Measurements from ENCODE around the gene N4BP2L1.

The N4BP2L1 gene

GRCh38 chr13:32427852-32428580, at the start of gene N4BP2L1:
Gene N4BP2L1, minus strand, starts transcription at chr13:32428130. Its CDS starts 48 bp downstream, at chr13:32428082.
- Histone ChIP-seq H3K9me3 (ENCODE audit: control insufficient read depth in 1 of 2, low read length in 2 of 2) (no peaks in the 10 kb centered on the region), H3K4me1 (ENCODE audit: control insufficient read depth in 1 of 2, insufficient read depth in 2 of 2, low read length in 2 of 2) (peaks cover 13 to 32% of the 10 kb centered on the region in 2 donors), H3K9ac (ENCODE audit: low read depth in 1 of 2, low read length in 2 of 2) (peak within 1 kb of the TSS; percentile 88 to 94), H3K27me3 (ENCODE audit: control insufficient read depth in 1 of 2, insufficient read depth in 2 of 2, low read length in 2 of 2) (no peaks in the 10 kb centered on the region), H3K36me3 (ENCODE audit: control insufficient read depth in 1 of 2, insufficient read depth in 2 of 2, low read length in 2 of 2) (no peaks in the 10 kb centered on the region), H3K4me3 (ENCODE audit: low read depth in 1 of 2, low read length in 2 of 2) (peak within 1 kb of the TSS; percentile 92 to 95), H3K27ac (ENCODE audit: low read depth, low read length) (peak within 1 kb of the TSS; percentile 90)

DNA sequence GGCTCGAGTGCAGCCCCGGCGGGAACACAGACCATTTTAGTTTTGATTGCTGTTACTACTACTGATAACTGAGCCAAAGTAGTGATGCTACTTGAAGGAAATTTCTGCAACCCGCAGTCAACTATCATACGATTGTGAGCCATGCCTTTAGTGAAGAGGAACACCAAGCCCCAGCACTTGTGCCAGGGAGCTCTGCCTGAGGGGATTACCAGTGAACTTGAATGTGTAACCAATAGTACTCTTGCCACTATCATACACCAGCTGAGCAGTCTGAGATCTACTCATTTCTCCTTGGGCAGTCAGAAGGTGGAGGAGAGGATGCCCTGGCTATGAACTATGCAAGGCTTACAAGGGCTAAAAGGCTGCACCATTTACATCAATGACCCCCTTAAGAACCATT, 49.0 kb upstream of the N4BP2L1 start:
- H3K27me3 ChIP-seq (ENCODE audit: control insufficient read depth in 1 of 2, insufficient read depth in 2 of 2, low read length in 2 of 2): no peaks in the 10 kb centered on the region
- H3K9ac ChIP-seq (ENCODE audit: low read depth in 1 of 2, low read length in 2 of 2): no peak overlapping the region
- no peak overlapping the region for H3K4me3 ChIP-seq (ENCODE audit: low read depth in 1 of 2, low read length in 2 of 2)
- no peaks in the 10 kb centered on the region for H3K9me3 ChIP-seq (ENCODE audit: control insufficient read depth in 1 of 2, low read length in 2 of 2)
- no peak overlapping the region for H3K27ac ChIP-seq (ENCODE audit: low read depth, low read length)
- H3K36me3 ChIP-seq (ENCODE audit: control insufficient read depth in 1 of 2, insufficient read depth in 2 of 2, low read length in 2 of 2): no peaks in the 10 kb centered on the region
- H3K4me1 ChIP-seq (ENCODE audit: control insufficient read depth in 1 of 2, insufficient read depth in 2 of 2, low read length in 2 of 2): peaks cover 0 to 4% of the 10 kb centered on the region in 2 donors

DNA sequence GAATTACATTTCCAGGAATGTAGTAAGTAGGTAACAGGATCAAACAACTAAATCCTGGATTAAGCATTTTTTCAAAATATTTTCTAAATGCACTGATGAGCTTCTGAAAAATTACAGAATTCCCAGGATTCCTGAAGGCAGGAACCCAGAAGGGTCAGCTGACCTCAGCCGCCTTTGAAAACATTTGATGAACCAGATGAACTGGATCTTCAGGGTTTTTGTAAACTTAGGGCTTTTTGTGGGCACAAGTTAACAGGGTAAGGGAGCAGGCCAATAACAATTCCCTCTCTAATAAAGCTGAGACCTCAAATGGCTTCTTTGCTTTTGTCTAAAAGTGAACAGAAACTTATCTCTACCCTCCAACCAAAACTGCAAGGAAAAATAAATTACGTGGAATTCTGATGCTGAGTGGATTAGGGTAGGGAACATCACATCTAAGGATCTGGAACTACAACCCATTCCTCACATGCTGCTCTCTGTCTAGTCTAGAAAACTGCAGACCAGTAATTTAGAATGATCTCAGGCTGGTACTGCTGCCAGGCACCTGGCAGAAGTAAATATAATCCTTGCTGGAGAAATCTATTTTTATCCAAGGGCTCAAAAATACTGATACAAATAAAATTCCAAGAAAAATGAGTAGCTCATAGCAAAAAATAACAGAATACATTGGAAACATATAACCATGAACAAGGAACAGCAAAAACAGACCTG, 48.2 kb upstream of the N4BP2L1 start:
- Histone ChIP-seq H3K4me1 (ENCODE audit: control insufficient read depth in 1 of 2, insufficient read depth in 2 of 2, low read length in 2 of 2) (peaks cover 0 to 7% of the 10 kb centered on the region in 2 donors), H3K9me3 (ENCODE audit: control insufficient read depth in 1 of 2, low read length in 2 of 2) (no peaks in the 10 kb centered on the region), H3K36me3 (ENCODE audit: control insufficient read depth in 1 of 2, insufficient read depth in 2 of 2, low read length in 2 of 2) (no peaks in the 10 kb centered on the region), H3K27me3 (ENCODE audit: control insufficient read depth in 1 of 2, insufficient read depth in 2 of 2, low read length in 2 of 2) (no peaks in the 10 kb centered on the region), H3K9ac (ENCODE audit: low read depth in 1 of 2, low read length in 2 of 2) (no peak overlapping the region), H3K27ac (ENCODE audit: low read depth, low read length) (no peak overlapping the region), H3K4me3 (ENCODE audit: low read depth in 1 of 2, low read length in 2 of 2) (no peak overlapping the region)

- no peak overlapping the region for H3K4me3 ChIP-seq (ENCODE audit: low read depth in 1 of 2, low read length in 2 of 2)
- peaks cover 0 to 7% of the 10 kb centered on the region in 2 donors for H3K4me1 ChIP-seq (ENCODE audit: control insufficient read depth in 1 of 2, insufficient read depth in 2 of 2, low read length in 2 of 2)
- H3K36me3 ChIP-seq (ENCODE audit: control insufficient read depth in 1 of 2, insufficient read depth in 2 of 2, low read length in 2 of 2): no peaks in the 10 kb centered on the region
- H3K9ac ChIP-seq (ENCODE audit: low read depth in 1 of 2, low read length in 2 of 2): no peak overlapping the region
- no peaks in the 10 kb centered on the region for H3K9me3 ChIP-seq (ENCODE audit: control insufficient read depth in 1 of 2, low read length in 2 of 2)
- no peak overlapping the region for H3K27ac ChIP-seq (ENCODE audit: low read depth, low read length)
- H3K27me3 ChIP-seq (ENCODE audit: control insufficient read depth in 1 of 2, insufficient read depth in 2 of 2, low read length in 2 of 2): no peaks in the 10 kb centered on the region
Observed at GRCh38 chr13:32474999-32475792, 47.3 kb upstream of the N4BP2L1 start.

DNA sequence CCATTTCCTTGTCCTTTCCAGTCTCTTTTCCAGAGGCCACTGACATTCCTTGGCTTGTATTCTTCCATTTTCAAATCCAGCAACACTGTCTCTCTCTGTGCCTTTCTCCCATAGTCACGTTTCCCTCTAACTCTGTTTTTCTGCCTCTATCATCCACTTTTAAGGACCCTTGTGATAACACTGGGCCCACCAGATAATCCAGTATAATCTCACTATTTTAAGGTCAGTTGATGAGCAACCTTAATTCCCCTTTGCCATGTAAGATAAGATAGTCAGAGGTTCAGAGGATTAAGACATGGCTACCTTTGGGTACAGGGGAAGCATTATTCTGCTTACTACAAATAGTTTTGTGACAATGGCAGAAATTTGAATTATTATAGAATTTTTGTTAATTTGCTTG, 45.7 kb upstream of the N4BP2L1 start:
- no peaks in the 10 kb centered on the region for H3K27me3 ChIP-seq (ENCODE audit: control insufficient read depth in 1 of 2, insufficient read depth in 2 of 2, low read length in 2 of 2)

DNA sequence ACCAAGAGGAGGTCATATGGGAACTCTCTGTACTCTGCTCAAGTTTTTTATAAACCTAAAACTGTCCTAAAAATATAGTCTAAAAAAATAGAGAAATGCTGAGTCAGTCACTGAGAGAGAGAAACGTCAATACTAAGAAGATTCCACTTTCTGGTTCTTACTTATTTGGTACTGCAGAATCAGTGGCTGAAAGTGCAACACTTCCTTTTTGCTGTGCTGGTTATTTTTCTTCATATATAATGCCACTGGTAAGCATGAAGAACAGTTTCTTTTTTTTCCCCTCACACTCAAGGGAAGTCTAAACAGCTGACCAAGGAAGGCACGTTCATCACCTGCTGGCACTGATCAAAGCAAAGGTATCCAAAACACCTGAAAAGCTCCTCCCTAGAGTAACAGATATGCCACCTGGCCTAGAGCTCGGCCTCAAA, 44.3 kb upstream of the N4BP2L1 start:
- H3K27me3 ChIP-seq (ENCODE audit: control insufficient read depth in 1 of 2, insufficient read depth in 2 of 2, low read length in 2 of 2): no peaks in the 10 kb centered on the region
- no peaks in the 10 kb centered on the region for H3K9me3 ChIP-seq (ENCODE audit: control insufficient read depth in 1 of 2, low read length in 2 of 2)
- no peaks in the 10 kb centered on the region for H3K36me3 ChIP-seq (ENCODE audit: control insufficient read depth in 1 of 2, insufficient read depth in 2 of 2, low read length in 2 of 2)
- no peak overlapping the region for H3K4me3 ChIP-seq (ENCODE audit: low read depth in 1 of 2, low read length in 2 of 2)
- no peak overlapping the region for H3K9ac ChIP-seq (ENCODE audit: low read depth in 1 of 2, low read length in 2 of 2)
- peaks cover 0 to 7% of the 10 kb centered on the region in 2 donors for H3K4me1 ChIP-seq (ENCODE audit: control insufficient read depth in 1 of 2, insufficient read depth in 2 of 2, low read length in 2 of 2)
- H3K27ac ChIP-seq (ENCODE audit: low read depth, low read length): no peak overlapping the region

More for the DNA sequence above, 45.7 kb upstream of the N4BP2L1 start:
- H3K4me3 ChIP-seq (ENCODE audit: low read depth in 1 of 2, low read length in 2 of 2): no peak overlapping the region
- H3K36me3 ChIP-seq (ENCODE audit: control insufficient read depth in 1 of 2, insufficient read depth in 2 of 2, low read length in 2 of 2): no peaks in the 10 kb centered on the region
- H3K27ac ChIP-seq (ENCODE audit: low read depth, low read length): no peak overlapping the region
- no peak overlapping the region for H3K9ac ChIP-seq (ENCODE audit: low read depth in 1 of 2, low read length in 2 of 2)
- no peaks in the 10 kb centered on the region for H3K9me3 ChIP-seq (ENCODE audit: control insufficient read depth in 1 of 2, low read length in 2 of 2)
- peaks cover 0 to 7% of the 10 kb centered on the region in 2 donors for H3K4me1 ChIP-seq (ENCODE audit: control insufficient read depth in 1 of 2, insufficient read depth in 2 of 2, low read length in 2 of 2)

GRCh38 chr13:32471187-32471922, 43.4 kb upstream of the N4BP2L1 start:
- Histone ChIP-seq H3K27me3 (ENCODE audit: control insufficient read depth in 1 of 2, insufficient read depth in 2 of 2, low read length in 2 of 2) (no peaks in the 10 kb centered on the region), H3K4me3 (ENCODE audit: low read depth in 1 of 2, low read length in 2 of 2) (no peak overlapping the region), H3K4me1 (ENCODE audit: control insufficient read depth in 1 of 2, insufficient read depth in 2 of 2, low read length in 2 of 2) (peaks cover 0 to 7% of the 10 kb centered on the region in 2 donors), H3K9me3 (ENCODE audit: control insufficient read depth in 1 of 2, low read length in 2 of 2) (no peaks in the 10 kb centered on the region), H3K27ac (ENCODE audit: low read depth, low read length) (no peak overlapping the region), H3K9ac (ENCODE audit: low read depth in 1 of 2, low read length in 2 of 2) (no peak overlapping the region), H3K36me3 (ENCODE audit: control insufficient read depth in 1 of 2, insufficient read depth in 2 of 2, low read length in 2 of 2) (no peaks in the 10 kb centered on the region)

DNA sequence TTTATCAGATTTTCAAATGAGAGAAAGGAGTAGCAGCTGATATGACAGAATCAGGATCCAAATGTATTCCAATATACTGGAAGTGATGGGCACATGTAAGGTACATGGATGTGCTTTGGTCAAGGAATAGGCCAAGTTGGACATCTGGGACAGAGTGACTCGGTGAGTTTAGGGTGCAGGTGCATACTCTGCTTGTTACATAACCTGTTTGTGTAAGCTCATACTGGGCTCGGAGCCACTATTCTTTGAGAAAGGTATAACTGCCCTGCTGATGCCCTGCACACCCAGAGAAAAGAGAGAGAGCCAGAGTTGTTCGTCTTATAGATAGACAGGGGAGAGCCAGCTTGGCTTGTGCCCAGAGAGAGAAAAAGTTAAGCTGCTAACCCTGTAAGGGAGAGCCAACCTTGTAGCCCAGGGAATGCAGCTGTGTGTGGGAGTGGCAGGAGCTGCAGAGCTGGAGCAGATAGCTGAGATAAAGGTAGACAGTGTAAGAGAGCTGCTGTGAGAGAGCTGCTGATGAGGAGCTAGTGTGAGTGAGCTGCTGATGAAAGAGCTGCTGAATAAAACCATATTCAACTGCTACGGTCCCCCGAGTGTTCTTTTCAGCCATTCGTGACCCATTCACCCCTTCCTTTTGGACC, 40.7 kb upstream of the N4BP2L1 start:
- Histone ChIP-seq H3K9ac (ENCODE audit: low read depth in 1 of 2, low read length in 2 of 2) (no peak overlapping the region), H3K27ac (ENCODE audit: low read depth, low read length) (no peak overlapping the region), H3K36me3 (ENCODE audit: control insufficient read depth in 1 of 2, insufficient read depth in 2 of 2, low read length in 2 of 2) (no peaks in the 10 kb centered on the region)

GRCh38 chr13:32456591-32456990, 28.7 kb upstream of the N4BP2L1 start:
- Histone ChIP-seq H3K27ac (ENCODE audit: low read depth, low read length) (no peak overlapping the region), H3K36me3 (ENCODE audit: control insufficient read depth in 1 of 2, insufficient read depth in 2 of 2, low read length in 2 of 2) (no peaks in the 10 kb centered on the region), H3K27me3 (ENCODE audit: control insufficient read depth in 1 of 2, insufficient read depth in 2 of 2, low read length in 2 of 2) (no peaks in the 10 kb centered on the region), H3K4me1 (ENCODE audit: control insufficient read depth in 1 of 2, insufficient read depth in 2 of 2, low read length in 2 of 2) (no peaks in the 10 kb centered on the region), H3K9me3 (ENCODE audit: control insufficient read depth in 1 of 2, low read length in 2 of 2) (peaks cover 4 to 6% of the 10 kb centered on the region in 2 donors), H3K4me3 (ENCODE audit: low read depth in 1 of 2, low read length in 2 of 2) (no peak overlapping the region), H3K9ac (ENCODE audit: low read depth in 1 of 2, low read length in 2 of 2) (no peak overlapping the region)

More for the DNA sequence above, 40.7 kb upstream of the N4BP2L1 start:
- Histone ChIP-seq H3K27me3 (ENCODE audit: control insufficient read depth in 1 of 2, insufficient read depth in 2 of 2, low read length in 2 of 2) (no peaks in the 10 kb centered on the region), H3K9me3 (ENCODE audit: control insufficient read depth in 1 of 2, low read length in 2 of 2) (no peaks in the 10 kb centered on the region), H3K4me1 (ENCODE audit: control insufficient read depth in 1 of 2, insufficient read depth in 2 of 2, low read length in 2 of 2) (peaks cover 0 to 7% of the 10 kb centered on the region in 2 donors), H3K4me3 (ENCODE audit: low read depth in 1 of 2, low read length in 2 of 2) (no peak overlapping the region)

Measured in duodenal mucosa (tissue), 2 donors.